ENCODE measurements around the gene TAS1R3. TPM values are rescaled to one million over a fixed set of nuclear protein-coding genes. Genes with fewer than 3 reads are reported as not detected.

TAS1R3 gene
- total RNA-seq, 1 donor, result under 0.01 TPM

DNA sequence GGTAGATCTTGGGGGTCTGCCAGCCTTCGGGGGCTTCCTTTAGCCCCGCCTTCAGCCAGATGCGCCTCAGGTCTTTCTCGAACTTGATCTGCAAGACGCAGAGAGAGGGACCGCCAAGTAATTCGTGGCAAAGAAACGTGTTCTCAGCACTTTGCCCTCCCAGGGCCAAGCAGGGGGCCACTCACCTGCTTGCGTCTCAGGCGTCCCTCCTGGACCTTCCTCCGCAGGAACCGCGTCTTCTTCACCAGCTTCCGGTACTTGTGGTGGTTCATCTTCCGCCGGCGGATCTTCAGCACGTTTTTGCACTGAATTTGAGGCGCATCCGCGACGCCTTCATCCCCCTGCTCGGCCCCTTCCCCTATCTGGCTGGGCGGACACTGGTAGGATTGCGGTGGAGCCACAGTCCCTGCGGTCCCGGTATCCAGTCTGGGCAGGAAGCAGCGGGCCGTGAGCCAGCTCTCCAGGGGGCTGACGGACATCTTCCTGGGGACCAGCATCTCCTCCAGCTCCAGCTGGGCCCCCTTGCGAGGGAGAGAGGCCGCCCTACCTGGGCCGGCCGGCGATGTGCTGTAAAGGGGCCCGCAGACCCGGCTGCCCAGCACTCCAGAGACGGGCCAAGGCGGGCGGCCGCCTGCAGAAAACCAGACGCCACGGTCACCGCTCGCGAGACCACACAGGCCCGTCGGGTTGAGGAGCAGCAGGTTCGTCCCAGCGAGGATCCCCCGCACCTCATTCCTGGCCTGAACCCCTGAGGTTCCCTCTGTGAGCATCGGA, 42.9 kb downstream of the TAS1R3 start:
- TF ChIP-seq, protein P1, sequence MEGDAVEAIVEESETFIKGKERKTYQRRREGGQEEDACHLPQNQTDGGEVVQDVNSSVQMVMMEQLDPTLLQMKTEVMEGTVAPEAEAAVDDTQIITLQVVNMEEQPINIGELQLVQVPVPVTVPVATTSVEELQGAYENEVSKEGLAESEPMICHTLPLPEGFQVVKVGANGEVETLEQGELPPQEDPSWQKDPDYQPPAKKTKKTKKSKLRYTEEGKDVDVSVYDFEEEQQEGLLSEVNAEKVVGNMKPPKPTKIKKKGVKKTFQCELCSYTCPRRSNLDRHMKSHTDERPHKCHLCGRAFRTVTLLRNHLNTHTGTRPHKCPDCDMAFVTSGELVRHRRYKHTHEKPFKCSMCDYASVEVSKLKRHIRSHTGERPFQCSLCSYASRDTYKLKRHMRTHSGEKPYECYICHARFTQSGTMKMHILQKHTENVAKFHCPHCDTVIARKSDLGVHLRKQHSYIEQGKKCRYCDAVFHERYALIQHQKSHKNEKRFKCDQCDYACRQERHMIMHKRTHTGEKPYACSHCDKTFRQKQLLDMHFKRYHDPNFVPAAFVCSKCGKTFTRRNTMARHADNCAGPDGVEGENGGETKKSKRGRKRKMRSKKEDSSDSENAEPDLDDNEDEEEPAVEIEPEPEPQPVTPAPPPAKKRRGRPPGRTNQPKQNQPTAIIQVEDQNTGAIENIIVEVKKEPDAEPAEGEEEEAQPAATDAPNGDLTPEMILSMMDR (IDR thresholded peaks at IDR 0.05; ENCODE audit: insufficient read depth, low read depth, low read length), result no peak
- peak overlapping the region; percentile 80 for H3K4me3 ChIP-seq (ENCODE audit: low read depth, low read length)
- DNase-seq (ENCODE audit: low read depth), result no peak

DNA sequence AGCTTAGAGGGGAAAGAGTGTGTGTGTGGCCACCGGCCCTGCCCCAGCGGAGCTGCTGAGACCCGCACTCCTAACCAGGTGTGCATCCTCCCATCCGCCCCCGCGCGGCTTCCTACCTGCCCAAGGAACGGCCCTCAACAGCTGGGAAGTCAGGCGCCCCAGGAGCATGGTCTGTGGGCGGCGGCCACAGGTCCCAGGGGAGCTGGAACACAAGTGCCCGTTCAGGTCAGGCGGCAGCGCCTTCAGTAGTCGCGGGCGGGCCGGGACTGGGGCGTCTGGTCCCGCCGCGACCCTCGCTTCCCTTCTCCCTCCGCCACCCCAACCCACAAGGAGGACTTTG, 43.5 kb downstream of the TAS1R3 start:
- TF ChIP-seq, protein P1 (IDR thresholded peaks at IDR 0.05; ENCODE audit: insufficient read depth, low read depth, low read length), result no peak
- DNase-seq (ENCODE audit: low read depth), result no peak

DNA sequence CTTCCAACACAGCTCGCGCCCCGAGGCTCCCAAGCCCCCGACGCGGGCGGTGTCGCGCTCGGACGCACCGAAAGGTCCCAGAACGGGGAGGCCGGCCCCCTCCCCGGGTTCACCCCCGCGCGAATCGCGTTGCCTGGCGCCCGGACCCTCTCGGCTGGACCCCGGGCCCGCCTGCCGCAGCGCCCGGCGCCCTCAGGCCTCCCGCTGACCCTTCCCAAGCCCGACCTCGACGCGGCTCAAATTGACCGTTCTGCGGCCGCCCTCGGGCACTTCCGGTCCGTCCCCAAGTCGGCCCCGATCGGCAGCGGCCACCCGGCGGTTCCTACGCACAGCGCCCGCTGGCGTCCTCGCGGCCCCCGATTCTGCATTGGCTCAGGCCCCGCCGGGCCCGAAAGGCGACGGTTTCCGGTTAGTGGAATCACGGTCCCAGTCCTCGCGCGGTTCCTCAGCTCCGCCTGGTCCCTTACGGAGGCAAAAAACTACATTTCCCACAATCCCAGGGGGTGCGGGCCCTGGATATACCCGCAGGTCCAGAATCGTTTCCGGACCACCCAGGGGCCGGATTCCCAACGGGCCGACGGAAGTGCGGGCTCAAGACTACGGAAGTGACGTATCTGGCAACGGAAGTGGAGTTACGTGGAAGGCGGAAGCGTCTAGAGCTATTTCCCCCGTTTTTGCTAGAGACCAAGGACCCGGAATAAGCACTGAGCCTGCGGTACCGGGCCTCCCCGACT, 44.0 kb downstream of the TAS1R3 start, which contains the start of gene AURKAIP1:
Gene AURKAIP1 (minus strand): TSS at position 279 of the 734 bp plus-strand sequence. CDS start 451 bp downstream, outside the sequence.
- peak; percentile 100 for DNase-seq (ENCODE audit: low read depth)
- TF ChIP-seq, protein P1 (IDR thresholded peaks at IDR 0.05; ENCODE audit: insufficient read depth, low read depth, low read length), result peak; percentile 21
- peak within 1 kb of the TSS; percentile 80 for H3K4me3 ChIP-seq (ENCODE audit: low read depth, low read length)

More for the DNA sequence above, 43.5 kb downstream of the TAS1R3 start:
- peak overlapping the region; percentile 80 for H3K4me3 ChIP-seq (ENCODE audit: low read depth, low read length)

DNA sequence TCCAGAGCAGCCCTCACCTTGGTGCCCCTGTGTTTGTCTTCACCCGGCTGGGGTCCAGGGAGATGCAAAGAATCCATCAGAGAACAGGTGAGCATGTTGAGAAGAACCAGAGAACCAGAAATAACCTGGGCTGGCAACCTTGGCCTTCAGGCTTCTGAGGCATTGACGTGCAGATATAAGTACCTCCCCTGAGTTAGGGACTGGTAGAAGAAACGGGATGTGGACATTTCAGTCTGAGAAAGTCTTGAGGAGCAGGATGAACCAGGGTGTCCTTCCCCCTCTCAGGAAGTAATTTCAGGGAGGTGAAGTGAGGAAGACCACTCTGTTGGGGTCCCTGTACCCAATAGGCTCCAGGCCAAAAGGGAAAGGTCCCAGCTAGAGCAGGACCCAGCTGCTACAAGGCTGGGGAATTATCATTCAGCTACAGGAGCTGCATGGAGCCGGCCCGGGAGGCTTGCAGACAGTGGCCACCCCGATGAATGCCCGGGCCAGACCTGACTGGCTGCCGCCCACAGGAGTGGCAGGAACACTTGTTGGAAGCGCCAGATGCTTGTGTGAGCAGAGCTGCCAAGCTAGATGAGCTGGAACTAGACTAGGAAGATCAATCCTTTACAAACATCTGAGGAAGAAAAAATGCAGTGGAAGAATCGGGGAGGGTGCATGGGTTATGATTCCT, 45.6 kb downstream of the TAS1R3 start:
- no peak for DNase-seq (ENCODE audit: low read depth)
- TF ChIP-seq, protein P1 (IDR thresholded peaks at IDR 0.05; ENCODE audit: insufficient read depth, low read depth, low read length), result no peak

DNA sequence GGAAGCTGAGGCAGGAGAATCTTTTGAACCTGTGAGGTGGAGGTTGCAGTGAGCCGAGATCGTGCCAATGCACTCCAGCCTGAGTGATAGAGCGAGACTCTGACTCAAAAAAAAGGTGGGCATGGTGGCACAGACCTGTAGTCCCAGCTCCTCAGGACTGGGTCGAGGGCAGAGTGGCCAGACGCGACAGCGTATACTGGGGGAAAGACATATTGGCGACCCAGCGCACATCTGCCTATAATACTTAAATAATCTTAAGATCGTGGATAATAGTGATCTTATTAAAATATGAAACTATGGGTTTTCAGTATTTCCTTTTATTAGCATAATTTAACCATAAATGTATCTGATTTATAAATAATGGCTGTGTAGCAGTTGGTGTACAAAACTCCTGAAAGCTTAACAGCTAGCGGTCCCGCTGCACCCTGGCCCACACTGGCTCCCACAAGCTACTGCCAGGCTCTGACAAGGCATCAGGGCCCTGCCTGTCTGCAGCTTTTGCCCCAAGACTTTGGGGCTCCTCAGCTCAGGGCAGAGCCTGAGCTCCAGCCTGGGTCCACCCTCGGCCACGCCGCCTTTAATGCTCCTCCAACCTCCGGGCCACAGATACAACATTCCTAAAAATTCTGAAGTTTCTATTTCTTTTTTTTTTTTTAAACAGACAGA, 46.6 kb downstream of the TAS1R3 start:
- no peak overlapping the region for H3K4me3 ChIP-seq (ENCODE audit: low read depth, low read length)
- TF ChIP-seq, protein P1 (IDR thresholded peaks at IDR 0.05; ENCODE audit: insufficient read depth, low read depth, low read length), result no peak
- no peak for DNase-seq (ENCODE audit: low read depth)

More for the DNA sequence above, 45.6 kb downstream of the TAS1R3 start:
- no peak overlapping the region for H3K4me3 ChIP-seq (ENCODE audit: low read depth, low read length)

DNA sequence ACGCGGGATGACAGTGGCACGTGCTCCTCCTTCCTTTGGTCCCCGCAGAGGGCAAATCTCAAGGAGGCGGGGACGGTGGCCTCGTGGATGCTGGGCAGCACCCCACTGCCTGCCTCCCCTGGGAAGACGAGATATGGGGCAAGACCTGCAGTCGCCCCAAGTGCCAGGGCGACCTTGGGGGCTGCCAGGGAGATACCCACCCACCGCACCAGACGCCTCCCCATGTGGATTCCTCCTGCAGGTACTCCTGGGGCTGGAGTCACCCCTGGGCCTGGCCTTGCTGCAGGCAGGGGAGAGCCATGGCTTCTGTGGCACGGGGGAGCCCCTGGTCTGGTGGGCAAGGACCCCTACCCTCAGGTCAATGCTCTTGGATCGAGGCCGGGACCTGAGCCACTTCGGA, 49.8 kb downstream of the TAS1R3 start:
- no peak overlapping the region for H3K4me3 ChIP-seq (ENCODE audit: low read depth, low read length)
- TF ChIP-seq, protein P1 (IDR thresholded peaks at IDR 0.05; ENCODE audit: insufficient read depth, low read depth, low read length), result no peak
- DNase-seq (ENCODE audit: low read depth), result no peak

Data from fibroblast of villous mesenchyme (primary cell).